CD4-positive, alpha-beta T cell (primary cell): ENCODE measurements around the gene CTNNA3. TPM values are rescaled to one million over a fixed set of nuclear protein-coding genes. Genes with fewer than 3 reads are reported as not detected.

Source experiments
- ATAC-seq: fragments of 200-7000 bp; cut with Tn5 transposase; one replicate; pipeline ENCODE4 v1.10.0; 2022; ENCODE audit warnings: mild to moderate bottlenecking; ENCODE audit not compliant: poor library complexity
- CTCF ChIA-PET: fragments of 350-600 bp; sonication (Branson Sonifier 250); formaldehyde crosslinking; loops from one replicate; lab custom pipeline; 2021; ENCODE audit warnings: antibody characterized with exemption, inconsistent platforms; lab: Charles Lee
- POLR2A ChIA-PET: fragments of 350-600 bp; sonication (Branson Sonifier 250); formaldehyde crosslinking; loops from one replicate; lab custom pipeline; 2021; ENCODE audit warnings: antibody characterized with exemption, inconsistent platforms; lab: Charles Lee
- DNase-seq, 14 experiments: peaks; one replicate each; pipeline ENCODE4 v3.0.0-alpha.2; 2013 to 2020; ENCODE audit warnings: mixed read lengths in 2 of 14
- H3K27ac ChIP-seq, 2 donors: one replicate each; pipeline versions ENCODE4 v1.5.1 to v1.7.0; 2013; ENCODE audit warnings: low read length in 2 of 2, low read depth in 1 of 2, mild to moderate bottlenecking in 1 of 2
- H3K27me3 ChIP-seq, 2 experiments: 1 replicate in 1 of 2; 2 replicates in 1 of 2; pipeline versions ENCODE4 v1.6.1 to v1.7.0; 2013; ENCODE audit warnings: low read length in 2 of 2, control low read depth in 1 of 2, mild to moderate bottlenecking in 1 of 2, moderate library complexity in 1 of 2; ENCODE audit not compliant: insufficient read depth in 2 of 2, control insufficient read depth in 1 of 2
- H3K36me3 ChIP-seq: one replicate; pipeline ENCODE4 v1.6.1; 2013; ENCODE audit warnings: low read length, control low read depth; ENCODE audit not compliant: insufficient read depth
- H3K4me1 ChIP-seq: one replicate; pipeline ENCODE4 v1.6.1; 2013; ENCODE audit warnings: low read length, control low read depth; ENCODE audit not compliant: insufficient read depth
- H3K4me3 ChIP-seq: one replicate; pipeline ENCODE4 v1.5.1; 2013; ENCODE audit warnings: mild to moderate bottlenecking, low read length, moderate library complexity
- H3K9me3 ChIP-seq, 2 experiments: 1 replicate in 1 of 2; 2 replicates in 1 of 2; pipeline versions ENCODE4 v1.6.1 to v1.7.0; 2013; ENCODE audit warnings: low read length in 2 of 2, mild to moderate bottlenecking in 2 of 2, control low read depth in 1 of 2, moderate library complexity in 1 of 2; ENCODE audit not compliant: control insufficient read depth in 1 of 2, insufficient read depth in 1 of 2
- H3K27ac Mint-ChIP-seq: one replicate; pipeline ENCODE4 v1.8.0; 2020; ENCODE audit warnings: mixed read lengths
- H3K27me3 Mint-ChIP-seq: one replicate; pipeline ENCODE4 v1.8.0; 2021; ENCODE audit warnings: mixed read lengths
- H3K36me3 Mint-ChIP-seq: one replicate; pipeline ENCODE4 v1.8.0; 2021; ENCODE audit warnings: low read depth, mixed read lengths
- H3K4me1 Mint-ChIP-seq: one replicate; pipeline ENCODE4 v1.8.0; 2021; ENCODE audit warnings: low read depth, mixed read lengths
- H3K4me3 Mint-ChIP-seq: one replicate; pipeline ENCODE4 v1.8.0; 2020; ENCODE audit warnings: mild to moderate bottlenecking, mixed read lengths
- H3K9me3 Mint-ChIP-seq: one replicate; pipeline ENCODE4 v1.8.0; 2020; ENCODE audit warnings: mixed read lengths
- intact Hi-C, 2 experiments: fragments of 100-400 bp; cut with DNase I in 1 of 2; cut with micrococcal nuclease in 1 of 2; formaldehyde crosslinking; loops; one replicate each; pipeline versions ENCODE4 v1.15.1 to v1.9.0; 2023 to 2025; cut with DNase I, micrococcal nuclease
- total RNA-seq, 174 experiments: library from RNA in 2 of 174; stranded (reverse) in 2 of 174; gene quantifications; one replicate each; pipeline ENCODE4 v1.2.3 and lab custom pipeline; 2021 to 2026
- TF ChIP-seq, protein P1 (sequence below): fragments of 200-600 bp; IDR thresholded peaks from one replicate; pipeline ENCODE4 v1.8.0; 2022; ENCODE audit warnings: antibody characterized with exemption, mild to moderate bottlenecking

Gene CTNNA3
- total RNA-seq, 2 experiments from 2014 or later: 0.80 TPM; not detected in 1

DNA sequence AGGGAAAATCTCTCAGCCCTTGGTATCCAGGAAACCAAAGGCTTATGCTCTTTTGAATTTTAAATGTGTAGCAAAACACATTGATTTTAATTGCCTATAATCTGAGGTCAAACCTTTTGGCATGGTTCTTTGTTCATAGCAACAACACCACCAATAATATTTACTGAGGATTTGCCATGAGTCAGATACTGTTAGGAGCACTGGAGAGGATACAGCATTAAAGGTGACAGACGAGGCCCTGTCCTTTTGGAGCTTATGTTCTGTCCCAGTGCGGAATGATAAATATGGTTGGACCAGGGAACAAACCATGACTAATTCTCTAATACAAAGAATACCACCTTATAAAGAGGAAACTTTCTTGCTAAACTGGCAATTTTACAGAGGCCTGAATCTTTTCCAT lies 176.6 kb downstream of the CTNNA3 start:
- no peaks in the 10 kb centered on the region for H3K36me3 Mint-ChIP-seq
- H3K27ac Mint-ChIP-seq: no peak overlapping the region
- TF ChIP-seq, protein P1, sequence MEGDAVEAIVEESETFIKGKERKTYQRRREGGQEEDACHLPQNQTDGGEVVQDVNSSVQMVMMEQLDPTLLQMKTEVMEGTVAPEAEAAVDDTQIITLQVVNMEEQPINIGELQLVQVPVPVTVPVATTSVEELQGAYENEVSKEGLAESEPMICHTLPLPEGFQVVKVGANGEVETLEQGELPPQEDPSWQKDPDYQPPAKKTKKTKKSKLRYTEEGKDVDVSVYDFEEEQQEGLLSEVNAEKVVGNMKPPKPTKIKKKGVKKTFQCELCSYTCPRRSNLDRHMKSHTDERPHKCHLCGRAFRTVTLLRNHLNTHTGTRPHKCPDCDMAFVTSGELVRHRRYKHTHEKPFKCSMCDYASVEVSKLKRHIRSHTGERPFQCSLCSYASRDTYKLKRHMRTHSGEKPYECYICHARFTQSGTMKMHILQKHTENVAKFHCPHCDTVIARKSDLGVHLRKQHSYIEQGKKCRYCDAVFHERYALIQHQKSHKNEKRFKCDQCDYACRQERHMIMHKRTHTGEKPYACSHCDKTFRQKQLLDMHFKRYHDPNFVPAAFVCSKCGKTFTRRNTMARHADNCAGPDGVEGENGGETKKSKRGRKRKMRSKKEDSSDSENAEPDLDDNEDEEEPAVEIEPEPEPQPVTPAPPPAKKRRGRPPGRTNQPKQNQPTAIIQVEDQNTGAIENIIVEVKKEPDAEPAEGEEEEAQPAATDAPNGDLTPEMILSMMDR: no peak
- ATAC-seq: no peak
- ChIA-PET POLR2A (no interaction called here), CTCF (no interaction called here)
- peaks cover 5% of the 10 kb centered on the region for H3K27me3 Mint-ChIP-seq
- Histone ChIP-seq H3K27ac (no peak overlapping the region), H3K27me3 (no peaks in the 10 kb centered on the region), H3K4me3 (no peak overlapping the region), H3K4me1 (no peaks in the 10 kb centered on the region), H3K36me3 (no peaks in the 10 kb centered on the region), H3K9me3 (no peaks in the 10 kb centered on the region)
- H3K4me3 Mint-ChIP-seq: no peak overlapping the region
- no peaks in the 10 kb centered on the region for H3K9me3 Mint-ChIP-seq
- H3K4me1 Mint-ChIP-seq: no peaks in the 10 kb centered on the region
- no peak for DNase-seq
- intact Hi-C loops: no loop called here

DNA sequence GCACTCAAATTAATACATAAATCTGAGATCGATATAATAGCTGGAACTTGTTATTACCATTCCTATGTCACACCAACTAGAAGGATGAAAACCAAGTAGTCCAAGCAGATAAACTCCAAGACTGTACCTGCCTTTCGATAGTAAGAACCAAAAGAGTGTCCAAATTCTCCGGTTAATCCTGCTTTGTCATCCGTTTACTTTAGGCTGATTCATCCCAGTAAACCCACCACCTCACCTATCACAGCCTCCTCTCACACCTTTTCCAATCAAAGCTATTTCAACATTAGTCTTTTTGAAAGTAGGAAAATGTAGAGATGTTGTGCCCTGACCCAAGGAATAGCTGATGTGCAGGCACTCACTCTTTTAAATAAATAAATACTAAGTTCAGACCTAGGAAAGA lies 177.2 kb downstream of the CTNNA3 start:
- CTCF ChIA-PET: no interaction called here
- POLR2A ChIA-PET: no interaction called here

DNA sequence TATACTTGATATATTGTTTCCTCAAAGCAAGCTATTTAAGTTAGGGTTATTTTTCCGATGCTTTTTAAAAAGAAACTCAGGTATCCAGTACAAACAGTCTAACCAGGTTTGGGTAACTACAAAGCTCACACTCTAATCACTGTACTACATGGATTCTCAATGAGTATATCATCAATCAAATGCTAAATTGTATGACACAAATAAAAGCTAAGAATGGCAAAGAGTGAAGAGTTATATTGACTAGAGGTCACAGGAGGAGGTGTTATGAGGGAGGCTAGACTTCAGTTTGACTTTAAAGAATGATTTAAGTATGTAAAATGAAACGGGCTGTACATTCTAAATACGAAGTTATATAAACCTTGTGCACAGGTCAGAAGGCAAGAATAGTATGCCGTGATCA lies 178.0 kb downstream of the CTNNA3 start:
- H3K36me3 ChIP-seq: no peaks in the 10 kb centered on the region
- Mint-ChIP-seq H3K27ac (no peak overlapping the region), H3K36me3 (no peaks in the 10 kb centered on the region), H3K9me3 (no peaks in the 10 kb centered on the region), H3K27me3 (peaks cover 5% of the 10 kb centered on the region), H3K4me3 (no peak overlapping the region), H3K4me1 (no peaks in the 10 kb centered on the region)
- ATAC-seq: no peak
- H3K27ac ChIP-seq: no peak overlapping the region
- H3K4me3 ChIP-seq: no peak overlapping the region
- no peaks in the 10 kb centered on the region for H3K9me3 ChIP-seq
- no peaks in the 10 kb centered on the region for H3K4me1 ChIP-seq
- CTCF ChIA-PET: no interaction called here
- intact Hi-C loops: no loop called here
- POLR2A ChIA-PET: interaction anchor here (0.6 kb wide), 1 partner anchor 17 kb away, joined by 3 read pairs; no protein-coding TSS in a partner anchor
- H3K27me3 ChIP-seq: no peaks in the 10 kb centered on the region
- DNase-seq: no peak
- TF ChIP-seq, protein P1: no peak

More for the DNA sequence above, 177.2 kb downstream of the CTNNA3 start:
- Mint-ChIP-seq H3K9me3 (no peaks in the 10 kb centered on the region), H3K27me3 (peaks cover 5% of the 10 kb centered on the region), H3K4me3 (no peak overlapping the region), H3K4me1 (no peaks in the 10 kb centered on the region), H3K27ac (no peak overlapping the region), H3K36me3 (no peaks in the 10 kb centered on the region)
- DNase-seq (no peak), ATAC-seq (no peak)
- Histone ChIP-seq H3K4me1 (no peaks in the 10 kb centered on the region), H3K9me3 (no peaks in the 10 kb centered on the region), H3K27ac (no peak overlapping the region), H3K27me3 (no peaks in the 10 kb centered on the region), H3K4me3 (no peak overlapping the region), H3K36me3 (no peaks in the 10 kb centered on the region)
- intact Hi-C loops: no loop called here
- TF ChIP-seq, protein P1: no peak
